Ovary (tissue), 3 donors: ENCODE data around the gene MRPL50.

Experiments
- EP300 ChIP-seq: sonication (generic); formaldehyde crosslinking; IDR thresholded peaks from one replicate; pipeline ENCODE4 v1.6.1; 2017; ENCODE audit warnings: antibody characterized with exemption
- POLR2A ChIP-seq: fragments of 450-650 bp; IDR thresholded peaks from one replicate; pipeline ENCODE4 v1.6.1; 2017; ENCODE audit warnings: antibody characterized with exemption, mild to moderate bottlenecking, moderate library complexity
- TF ChIP-seq, protein P1 (sequence below), 3 donors: fragments of 450-650 bp in 2 of 3; fragments of 200-600 bp in 1 of 3; IDR thresholded peaks; one replicate each; pipeline versions ENCODE4 v1.5.1 to v1.8.0; 2016 to 2022; ENCODE audit warnings: antibody characterized with exemption in 3 of 3, mild to moderate bottlenecking in 1 of 3
- donor health status: DM: no; HTN: no; CAD: no.

DNA sequence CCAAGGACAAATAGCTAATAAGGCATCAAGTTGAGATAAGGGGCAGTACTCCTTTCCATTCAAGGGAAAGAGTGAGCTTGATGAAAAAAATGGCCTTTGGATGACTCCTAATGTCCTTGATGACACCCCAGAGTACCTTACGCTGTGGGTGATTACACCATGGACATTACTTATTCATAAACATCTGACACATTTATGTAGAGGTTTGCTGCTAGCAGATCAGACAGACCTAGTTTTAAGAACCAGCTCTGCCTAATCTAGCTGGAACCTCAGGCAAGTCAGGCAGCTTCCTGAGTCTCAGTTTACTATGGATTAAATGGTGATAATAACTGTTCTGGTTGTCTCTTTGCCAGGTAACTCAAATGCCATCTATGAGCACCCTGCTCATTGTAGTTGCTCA is 34.3 kb upstream of the MRPL50 start:
- TF ChIP-seq, protein P1, sequence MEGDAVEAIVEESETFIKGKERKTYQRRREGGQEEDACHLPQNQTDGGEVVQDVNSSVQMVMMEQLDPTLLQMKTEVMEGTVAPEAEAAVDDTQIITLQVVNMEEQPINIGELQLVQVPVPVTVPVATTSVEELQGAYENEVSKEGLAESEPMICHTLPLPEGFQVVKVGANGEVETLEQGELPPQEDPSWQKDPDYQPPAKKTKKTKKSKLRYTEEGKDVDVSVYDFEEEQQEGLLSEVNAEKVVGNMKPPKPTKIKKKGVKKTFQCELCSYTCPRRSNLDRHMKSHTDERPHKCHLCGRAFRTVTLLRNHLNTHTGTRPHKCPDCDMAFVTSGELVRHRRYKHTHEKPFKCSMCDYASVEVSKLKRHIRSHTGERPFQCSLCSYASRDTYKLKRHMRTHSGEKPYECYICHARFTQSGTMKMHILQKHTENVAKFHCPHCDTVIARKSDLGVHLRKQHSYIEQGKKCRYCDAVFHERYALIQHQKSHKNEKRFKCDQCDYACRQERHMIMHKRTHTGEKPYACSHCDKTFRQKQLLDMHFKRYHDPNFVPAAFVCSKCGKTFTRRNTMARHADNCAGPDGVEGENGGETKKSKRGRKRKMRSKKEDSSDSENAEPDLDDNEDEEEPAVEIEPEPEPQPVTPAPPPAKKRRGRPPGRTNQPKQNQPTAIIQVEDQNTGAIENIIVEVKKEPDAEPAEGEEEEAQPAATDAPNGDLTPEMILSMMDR (IDR thresholded peaks at IDR 0.05): no peak
- TF ChIP-seq POLR2A (no peak), EP300 (no peak)
